ENCODE data around the gene PFN3.
"Not testable (repeated sequence)": the region's sequence is repeated elsewhere in the genome, so short reads cannot be mapped to it uniquely, and the experiment has no call there.

PFN3 gene

GRCh38 chr5:177372034-177372896, 28.2 kb downstream of the PFN3 start:
- FAIRE-seq = no peak

- FAIRE-seq = no peak
Measured at GRCh38 chr5:177371120-177372033, 29.1 kb downstream of the PFN3 start.

GRCh38 chr5:177370488-177371119, 29.9 kb downstream of the PFN3 start:
- no peak for FAIRE-seq

GRCh38 chr5:177369645-177370440, 30.6 kb downstream of the PFN3 start:
- FAIRE-seq = no peak

- no peak for FAIRE-seq
Measured at GRCh38 chr5:177368869-177369644, 31.4 kb downstream of the PFN3 start.

GRCh38 chr5:177367981-177368868, 32.2 kb downstream of the PFN3 start:
- FAIRE-seq = no peak

GRCh38 chr5:177367323-177367848, 33.1 kb downstream of the PFN3 start:
- FAIRE-seq = no peak

- no peak for FAIRE-seq
Measured at GRCh38 chr5:177366528-177367322, 33.7 kb downstream of the PFN3 start.

GRCh38 chr5:177365845-177366527, 34.5 kb downstream of the PFN3 start:
- FAIRE-seq = no peak

- FAIRE-seq = no peak
Measured at GRCh38 chr5:177364159-177364962, 36.1 kb downstream of the PFN3 start.

- no peak for FAIRE-seq
Measured at GRCh38 chr5:177363565-177363964, 36.9 kb downstream of the PFN3 start.

GRCh38 chr5:177362610-177363507, 37.6 kb downstream of the PFN3 start:
- FAIRE-seq = no peak

- no peak for FAIRE-seq
Measured at GRCh38 chr5:177362292-177362609, 38.2 kb downstream of the PFN3 start.

GRCh38 chr5:177361418-177362291, 38.8 kb downstream of the PFN3 start:
- FAIRE-seq = no peak

- FAIRE-seq = not testable (repeated sequence)
Measured at GRCh38 chr5:177360740-177361139, 39.7 kb downstream of the PFN3 start.

GRCh38 chr5:177359860-177360259, 40.6 kb downstream of the PFN3 start:
- FAIRE-seq = no peak

All from islet of Langerhans (tissue), 1 donor.